ENCODE data around the gene ARHGAP26.

Gene ARHGAP26

GRCh38 chr5:142810743-142811290 is 40.6 kb downstream of the ARHGAP26 start:
- no peak for DNase-seq (ENCODE audit: low read depth in 2 of 3, low spot score in 1 of 3)

- no peak for DNase-seq (ENCODE audit: low read depth in 2 of 3, low spot score in 1 of 3)
Observed at GRCh38 chr5:142811866-142812557, 41.8 kb downstream of the ARHGAP26 start.

- no peak for DNase-seq (ENCODE audit: low read depth in 2 of 3, low spot score in 1 of 3)
Observed at GRCh38 chr5:142813220-142813619, 43.0 kb downstream of the ARHGAP26 start.

GRCh38 chr5:142814122-142814521 is 43.9 kb downstream of the ARHGAP26 start:
- no peak for DNase-seq (ENCODE audit: low read depth in 2 of 3, low spot score in 1 of 3)

GRCh38 chr5:142815469-142815868 is 45.3 kb downstream of the ARHGAP26 start:
- no peak for DNase-seq (ENCODE audit: low read depth in 2 of 3, low spot score in 1 of 3)

DNA sequence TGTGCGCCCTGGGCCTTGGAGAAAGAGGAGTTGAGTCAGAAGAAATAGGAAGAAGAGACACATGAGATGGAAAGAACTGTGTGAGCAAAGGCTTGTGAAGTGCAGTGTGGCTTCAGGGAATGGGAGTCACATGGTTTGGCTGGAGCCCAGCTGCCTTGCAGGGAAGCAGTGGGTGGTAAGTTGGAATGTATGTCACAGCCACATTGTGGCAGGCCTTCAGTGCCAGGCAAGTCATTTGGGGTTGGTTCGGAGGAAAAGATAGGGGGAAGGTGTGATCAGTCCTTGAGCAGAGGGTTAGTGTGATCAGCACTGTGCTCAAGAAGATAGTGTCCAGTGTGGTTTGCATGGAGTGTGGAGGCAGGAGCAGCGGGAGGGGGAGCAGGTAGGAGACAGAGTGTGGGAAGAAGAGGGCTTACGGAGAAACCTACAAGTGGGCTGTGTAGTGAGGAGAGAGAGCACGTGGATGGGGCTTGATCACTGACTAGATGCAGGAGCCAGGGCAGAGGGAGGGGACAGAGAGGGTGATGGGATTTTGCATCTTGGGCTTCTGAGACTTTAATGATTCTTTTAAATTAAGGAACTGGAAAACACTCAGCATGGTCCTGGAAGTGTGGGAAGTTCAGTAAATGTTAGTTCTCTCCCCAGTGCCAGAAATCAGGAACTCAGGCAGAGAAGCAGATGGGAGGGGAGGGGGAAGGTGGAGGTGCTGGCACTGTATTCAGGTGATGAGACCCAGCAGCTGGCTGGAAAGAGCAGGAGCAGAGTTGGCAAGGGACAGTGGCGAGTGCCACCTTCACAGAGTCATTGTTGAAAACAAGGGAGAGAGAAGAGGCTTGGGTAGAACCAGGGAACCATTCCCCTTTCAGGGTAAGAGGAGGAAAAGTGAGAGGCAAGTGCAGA is 46.6 kb downstream of the ARHGAP26 start:
- DNase-seq (ENCODE audit: low read depth in 2 of 3, low spot score in 1 of 3): peak in 1 of 3 donors; percentile 22

DNA sequence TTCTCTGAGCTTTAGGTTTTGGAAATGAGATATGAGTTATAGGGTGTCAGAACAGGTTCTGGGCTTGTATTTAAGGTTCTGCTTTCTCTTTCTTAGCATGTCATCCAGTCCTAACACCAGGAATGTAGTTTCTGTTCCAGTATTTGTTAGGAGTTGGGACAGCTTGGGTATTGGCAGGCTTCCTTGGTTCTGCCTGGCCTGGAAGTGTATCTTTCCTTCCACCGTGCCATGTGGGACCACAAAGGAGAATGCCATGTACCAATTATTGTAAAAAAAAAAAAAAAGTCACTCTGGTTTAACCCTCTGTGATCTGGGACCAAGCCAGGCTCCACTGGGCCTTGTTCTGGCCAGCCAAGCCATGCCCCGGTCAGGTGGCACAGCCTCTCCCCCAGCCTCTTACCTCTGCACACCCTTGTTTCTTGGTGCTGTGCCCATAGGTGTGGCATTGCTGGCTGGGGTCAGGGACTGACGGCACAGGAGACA is 47.8 kb downstream of the ARHGAP26 start:
- DNase-seq (ENCODE audit: low read depth in 2 of 3, low spot score in 1 of 3): no peak

GRCh38 chr5:142819292-142819691 is 49.1 kb downstream of the ARHGAP26 start:
- DNase-seq (ENCODE audit: low read depth in 2 of 3, low spot score in 1 of 3): no peak

- DNase-seq (ENCODE audit: low read depth in 2 of 3, low spot score in 1 of 3): no peak
Observed at GRCh38 chr5:142819825-142820224, 49.6 kb downstream of the ARHGAP26 start.

DNA sequence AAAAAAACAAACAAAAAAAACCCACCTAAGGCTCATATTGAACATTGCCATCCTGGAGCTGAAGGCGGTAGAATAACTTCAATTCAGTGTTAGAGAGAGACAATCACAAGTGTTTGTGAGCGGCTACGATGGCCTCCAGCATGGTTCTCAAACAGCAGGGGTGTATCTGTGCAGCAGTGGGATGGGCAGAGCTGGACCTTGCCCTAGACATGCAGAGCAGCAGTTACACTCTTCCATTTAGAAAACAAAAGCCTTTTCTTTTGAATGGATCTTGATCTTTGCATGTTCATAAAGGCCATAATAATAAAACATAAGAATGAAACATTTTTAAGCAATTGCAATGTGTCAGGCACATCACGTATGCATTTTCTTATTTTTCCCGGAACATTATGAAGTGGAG is 50.3 kb downstream of the ARHGAP26 start:
- DNase-seq (ENCODE audit: low read depth in 2 of 3, low spot score in 1 of 3): no peak

- DNase-seq (ENCODE audit: low read depth in 2 of 3, low spot score in 1 of 3): no peak
Observed at GRCh38 chr5:142821034-142821732, 51.0 kb downstream of the ARHGAP26 start.

DNA sequence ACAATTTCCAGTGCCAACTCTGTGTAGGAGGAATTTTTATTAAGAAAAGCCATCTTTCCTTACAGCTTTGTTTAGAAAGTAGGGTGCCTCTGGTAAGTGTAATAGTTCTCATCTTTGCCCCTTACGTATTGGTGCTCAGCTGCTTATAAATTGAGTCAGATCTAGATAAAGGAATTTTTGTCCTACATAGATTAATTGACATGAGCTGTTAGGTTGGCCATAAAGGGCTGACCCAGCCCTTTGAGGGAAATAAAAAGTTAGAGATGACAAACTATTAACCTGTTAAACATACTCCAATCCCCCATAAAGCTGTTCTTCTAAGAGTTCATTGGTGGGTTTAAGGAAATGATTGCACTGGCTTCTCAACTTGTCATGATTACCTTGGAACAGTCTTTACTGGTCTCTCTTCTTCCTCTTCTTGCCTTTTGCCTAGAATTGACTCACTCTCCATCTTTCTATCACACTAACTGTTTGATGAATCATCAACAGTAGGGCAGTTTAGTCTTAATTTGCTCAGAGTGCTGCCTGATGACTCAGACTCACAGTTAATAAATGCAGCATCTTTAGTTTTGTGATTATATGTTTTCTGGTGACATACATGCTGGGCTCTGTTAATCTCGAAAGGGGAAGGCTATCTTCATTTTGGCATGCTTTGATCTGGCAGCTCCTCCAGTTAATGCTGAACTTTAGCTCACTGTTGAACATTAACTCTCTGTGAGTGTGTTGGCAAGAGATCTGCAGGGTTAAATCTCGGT is 51.7 kb downstream of the ARHGAP26 start:
- DNase-seq (ENCODE audit: low read depth in 2 of 3, low spot score in 1 of 3): peak in 1 of 3 donors; percentile 17

GRCh38 chr5:142823126-142823525 is 52.9 kb downstream of the ARHGAP26 start:
- DNase-seq (ENCODE audit: low read depth in 2 of 3, low spot score in 1 of 3): no peak

GRCh38 chr5:142823806-142824205 is 53.6 kb downstream of the ARHGAP26 start:
- no peak for DNase-seq (ENCODE audit: low read depth in 2 of 3, low spot score in 1 of 3)

DNA sequence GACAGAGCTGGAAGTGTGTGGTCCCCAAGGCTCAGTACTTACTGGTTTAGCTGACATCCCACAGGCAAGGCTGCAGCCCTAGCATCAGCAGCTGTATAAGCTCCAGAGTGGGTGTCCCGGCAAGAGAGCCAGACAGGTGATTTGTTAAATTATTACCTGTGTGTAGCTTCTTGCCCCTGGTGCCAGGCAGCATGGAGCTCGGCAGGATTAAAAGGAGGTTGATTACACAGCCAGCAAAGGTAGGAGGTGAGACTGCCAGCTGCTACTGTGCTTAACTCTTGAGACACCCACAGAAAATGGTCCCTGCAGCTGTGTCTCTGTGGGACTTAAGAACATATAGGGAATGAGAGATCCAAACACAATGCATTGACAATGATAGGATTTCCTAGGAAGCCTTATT is 54.2 kb downstream of the ARHGAP26 start:
- DNase-seq (ENCODE audit: low read depth in 2 of 3, low spot score in 1 of 3): no peak

DNA sequence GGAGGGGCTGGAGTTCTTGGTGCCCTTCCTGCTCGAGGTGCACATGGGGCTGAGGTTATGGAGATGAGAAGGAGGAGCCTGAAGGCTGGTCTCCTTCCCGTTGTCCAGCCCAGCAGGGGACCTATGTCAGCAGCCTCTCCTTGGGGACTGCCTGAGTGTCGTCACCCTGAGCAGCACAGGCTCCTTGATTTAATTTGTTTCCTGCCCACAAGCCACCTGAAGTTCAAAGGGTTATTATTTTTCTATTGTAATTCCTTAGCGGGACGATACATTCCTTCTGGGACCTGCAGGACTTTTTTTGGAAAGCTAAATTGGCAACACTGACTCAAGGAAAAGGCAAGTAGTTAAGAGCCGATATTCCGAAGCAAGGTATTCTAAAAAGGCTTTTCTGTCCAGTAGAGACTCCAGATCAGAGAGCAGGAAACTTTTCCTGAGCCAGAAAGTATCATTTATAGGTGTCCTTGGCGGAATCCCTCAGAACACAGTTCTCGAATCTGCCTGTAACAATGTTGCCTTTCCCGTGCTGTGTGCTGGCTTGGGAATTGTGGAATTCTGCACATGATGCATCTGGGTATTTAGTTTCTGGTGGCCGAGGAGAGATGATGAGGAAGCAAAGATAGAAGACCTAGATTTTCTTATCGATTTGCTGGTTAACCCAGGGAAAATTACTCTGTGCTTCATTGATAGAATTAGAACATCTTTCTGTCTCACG is 55.4 kb downstream of the ARHGAP26 start:
- no peak for DNase-seq (ENCODE audit: low read depth in 2 of 3, low spot score in 1 of 3)

- no peak for DNase-seq (ENCODE audit: low read depth in 2 of 3, low spot score in 1 of 3)
Observed at GRCh38 chr5:142826093-142826492, 55.9 kb downstream of the ARHGAP26 start.

- DNase-seq (ENCODE audit: low read depth in 2 of 3, low spot score in 1 of 3): peak; percentile 5 to 34 (median 15)
Observed at GRCh38 chr5:142826741-142827492, 56.7 kb downstream of the ARHGAP26 start.

- no peak for DNase-seq (ENCODE audit: low read depth in 2 of 3, low spot score in 1 of 3)
Observed at GRCh38 chr5:142827934-142828576, 57.9 kb downstream of the ARHGAP26 start.
